B cell (primary cell): Measurements from ENCODE around the gene ARHGAP15. TPM values are rescaled to one million over a fixed set of nuclear protein-coding genes. Genes with fewer than 3 reads are reported as not detected.

ENCODE experiments used
- ATAC-seq: fragments of 200-7000 bp; cut with Tn5 transposase; one replicate; pipeline ENCODE4 v1.10.0; 2021; ENCODE audit warnings: low read depth, mild to moderate bottlenecking, moderate number of reproducible peaks, moderate library complexity
- CTCF ChIA-PET: fragments of 350-600 bp; sonication (Branson Sonifier 250); formaldehyde crosslinking; loops from one replicate; lab custom pipeline; 2021; ENCODE audit warnings: antibody characterized with exemption, inconsistent platforms; lab: Charles Lee
- POLR2A ChIA-PET: fragments of 350-600 bp; sonication (Branson Sonifier 250); formaldehyde crosslinking; loops from one replicate; lab custom pipeline; 2021; ENCODE audit warnings: antibody characterized with exemption; lab: Charles Lee
- DNase-seq: peaks from one replicate; pipeline ENCODE4 v3.0.0; 2013
- H2AFZ ChIP-seq: 2 replicates; pipeline ENCODE4 v1.6.1; 2012; ENCODE audit warnings: mild to moderate bottlenecking, low read depth, low read length; ENCODE audit not compliant: insufficient read depth, poor library complexity, severe bottlenecking
- H3K27ac ChIP-seq, 2 donors: 1 replicate in 1 of 2; 2 replicates in 1 of 2; pipeline ENCODE4 v1.5.1; 2012 to 2013; ENCODE audit warnings: low read length in 2 of 2, mild to moderate bottlenecking in 2 of 2, moderate library complexity in 1 of 2
- H3K27me3 ChIP-seq, 4 experiments: fragments of 200-600 bp in 1 of 4; sonication (generic) in 1 of 4; replicated peaks in 1 of 4; 1 replicate in 2 of 4; 2 replicates in 2 of 4; pipeline versions ENCODE4 v1.6.1 to v1.7.0; 2013 to 2016; ENCODE audit warnings: low read length in 3 of 4, mild to moderate bottlenecking in 2 of 4, mixed read lengths in 1 of 4, moderate library complexity in 1 of 4; ENCODE audit not compliant: insufficient read depth in 4 of 4, control insufficient read depth in 3 of 4; ENCODE audit errors: control extremely low read depth in 1 of 4
- H3K36me3 ChIP-seq, 2 experiments: replicated peaks in 1 of 2; 1 replicate in 1 of 2; 2 replicates in 1 of 2; pipeline versions ENCODE4 v1.6.1 to v1.7.1; 2013; ENCODE audit warnings: low read length in 1 of 2; ENCODE audit not compliant: insufficient read depth in 2 of 2, control insufficient read depth in 1 of 2; ENCODE audit errors: control extremely low read depth in 1 of 2, extremely low read depth in 1 of 2
- H3K4me1 ChIP-seq, 2 donors: fragments of 200-600 bp in 1 of 2; sonication (generic) in 1 of 2; 1 replicate in 1 of 2; 2 replicates in 1 of 2; pipeline versions ENCODE4 v1.5.1 to v1.6.1; 2013 to 2017; ENCODE audit warnings: low read length in 2 of 2; ENCODE audit not compliant: control insufficient read depth in 2 of 2, insufficient read depth in 2 of 2
- H3K4me2 ChIP-seq: replicated peaks from 2 replicates; pipeline ENCODE3; 2012; ENCODE audit warnings: mild to moderate bottlenecking, low read depth, low read length; ENCODE audit not compliant: poor library complexity, severe bottlenecking
- H3K4me3 ChIP-seq, 5 experiments: fragments of 200-600 bp in 1 of 5; sonication (generic) in 1 of 5; 1 replicate in 3 of 5; 2 replicates in 2 of 5; pipeline versions ENCODE4 v1.5.1 to v1.7.0; 2011 to 2016; ENCODE audit warnings: low read length in 4 of 5, mild to moderate bottlenecking in 4 of 5, low read depth in 2 of 5, control low read depth in 1 of 5, moderate library complexity in 1 of 5; ENCODE audit not compliant: insufficient read depth in 1 of 5; ENCODE audit errors: control extremely low read depth in 1 of 5, extremely low read depth in 1 of 5
- H3K79me2 ChIP-seq: fragments of 200-600 bp; sonication (generic); one replicate; pipeline ENCODE4 v1.6.0; 2016; ENCODE audit warnings: low read length; ENCODE audit not compliant: control insufficient read depth, insufficient read depth
- H3K9ac ChIP-seq: fragments of 200-600 bp; sonication (generic); 2 replicates; pipeline ENCODE4 v1.6.1; 2017; ENCODE audit warnings: mild to moderate bottlenecking, low read length, moderate library complexity
- H3K9me3 ChIP-seq, 3 donors: one replicate each; pipeline versions ENCODE4 v1.6.1 to v1.7.1; 2013; ENCODE audit warnings: low read length in 2 of 3; ENCODE audit not compliant: control insufficient read depth in 2 of 3, insufficient read depth in 1 of 3; ENCODE audit errors: control extremely low read depth in 1 of 3
- H4K20me1 ChIP-seq: 2 replicates; pipeline ENCODE4 v1.6.0; 2012; ENCODE audit warnings: mild to moderate bottlenecking, low read length; ENCODE audit not compliant: insufficient read depth, control insufficient read depth, poor library complexity, severe bottlenecking
- H3K27ac Mint-ChIP-seq: one replicate; pipeline ENCODE4 v1.8.0; 2021; ENCODE audit warnings: mixed read lengths
- H3K27me3 Mint-ChIP-seq: one replicate; pipeline ENCODE4 v1.8.0; 2021; ENCODE audit warnings: mixed read lengths
- H3K4me1 Mint-ChIP-seq: one replicate; pipeline ENCODE4 v1.8.0; 2021; ENCODE audit warnings: mixed read lengths
- H3K4me3 Mint-ChIP-seq: one replicate; pipeline ENCODE4 v1.8.0; 2021; ENCODE audit warnings: mixed read lengths
- H3K9me3 Mint-ChIP-seq: one replicate; pipeline ENCODE4 v1.8.0; 2022; ENCODE audit warnings: mixed read lengths; ENCODE audit not compliant: insufficient read depth
- EZH2 ChIP-seq: IDR thresholded peaks from 2 replicates; pipeline ENCODE4 v1.6.1; 2012; ENCODE audit warnings: borderline replicate concordance, low read depth, mild to moderate bottlenecking, moderate library complexity, low read length; ENCODE audit not compliant: insufficient read depth, poor library complexity, severe bottlenecking
- WGBS: methylation state at CpG from one replicate; pipeline ENCODE4 v1.1.5; 2013; ENCODE audit warnings: missing lambda C conversion rate; ENCODE audit not compliant: insufficient coverage; 5-methylcytosine and 5-hydroxymethylcytosine counted together
- intact Hi-C: fragments of 100-400 bp; cut with micrococcal nuclease; formaldehyde crosslinking; loops from one replicate; pipeline ENCODE4 v1.10.0; 2022
- polyA plus RNA-seq: library from polyadenylated mRNA; depleted of rRNA; stranded (reverse); fragments of >200 nt; gene quantifications from 2 replicates; pipeline ENCODE4 v1.2.3, GENCODE V29; 2012
- total RNA-seq, 2 donors: library from RNA; stranded (reverse); fragments of 120-200 nt in 1 of 2; gene quantifications; 1 replicate in 1 of 2; 2 replicates in 1 of 2; pipeline versions ENCODE4 v1.2.3 to v1.2.4, GENCODE V29; 2013 to 2022
- TF ChIP-seq, protein P1 (sequence below): fragments of 200-600 bp; IDR thresholded peaks from one replicate; pipeline ENCODE4 v1.8.0; 2022; ENCODE audit warnings: antibody characterized with exemption, mild to moderate bottlenecking

ARHGAP15 gene
- total and polyA plus RNA-seq, 2 donors (not counting 1 experiment from before 2014, with no cell fraction given) = 58.6 to 187 TPM

DNA sequence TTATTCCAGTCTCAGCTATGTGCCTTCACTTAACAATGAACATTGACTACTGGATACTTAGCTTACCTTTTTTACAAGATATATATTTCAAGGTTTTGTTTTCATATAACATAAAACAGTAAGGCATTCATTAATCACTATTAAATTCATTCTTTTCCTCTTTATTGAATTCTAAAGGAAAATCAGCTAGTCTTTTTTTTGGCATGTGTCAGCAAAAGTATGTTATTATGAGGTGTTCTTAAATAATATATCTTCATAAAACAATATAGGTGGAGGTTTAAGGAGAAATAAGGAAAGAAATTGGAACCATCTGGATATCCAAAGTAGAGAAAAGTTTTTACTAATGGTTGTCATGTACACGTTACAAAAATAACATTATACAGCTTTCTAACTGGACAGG is 472.6 kb downstream of the ARHGAP15 start:
- Mint-ChIP-seq H3K4me1 (peaks cover 2% of the 10 kb centered on the region), H3K27me3 (no peaks in the 10 kb centered on the region), H3K4me3 (no peak overlapping the region), H3K27ac (no peak overlapping the region), H3K9me3 (no peaks in the 10 kb centered on the region)
- Histone ChIP-seq H2AFZ (no peak overlapping the region), H3K4me1 (no peaks in the 10 kb centered on the region), H3K36me3 (peaks cover 5 to 22% of the 10 kb centered on the region in 2 experiments), H3K4me2 (no peak overlapping the region), H3K9me3 (no peaks in the 10 kb centered on the region), H3K4me3 (no peak overlapping the region), H3K27ac (no peak overlapping the region), H3K27me3 (no peaks in the 10 kb centered on the region), H3K9ac (no peak overlapping the region), H4K20me1 (no peaks in the 10 kb centered on the region), H3K79me2 (no peaks in the 10 kb centered on the region)
- DNase-seq (no peak), ATAC-seq (no peak)
- no peak for TF ChIP-seq EZH2
- TF ChIP-seq, protein P1, sequence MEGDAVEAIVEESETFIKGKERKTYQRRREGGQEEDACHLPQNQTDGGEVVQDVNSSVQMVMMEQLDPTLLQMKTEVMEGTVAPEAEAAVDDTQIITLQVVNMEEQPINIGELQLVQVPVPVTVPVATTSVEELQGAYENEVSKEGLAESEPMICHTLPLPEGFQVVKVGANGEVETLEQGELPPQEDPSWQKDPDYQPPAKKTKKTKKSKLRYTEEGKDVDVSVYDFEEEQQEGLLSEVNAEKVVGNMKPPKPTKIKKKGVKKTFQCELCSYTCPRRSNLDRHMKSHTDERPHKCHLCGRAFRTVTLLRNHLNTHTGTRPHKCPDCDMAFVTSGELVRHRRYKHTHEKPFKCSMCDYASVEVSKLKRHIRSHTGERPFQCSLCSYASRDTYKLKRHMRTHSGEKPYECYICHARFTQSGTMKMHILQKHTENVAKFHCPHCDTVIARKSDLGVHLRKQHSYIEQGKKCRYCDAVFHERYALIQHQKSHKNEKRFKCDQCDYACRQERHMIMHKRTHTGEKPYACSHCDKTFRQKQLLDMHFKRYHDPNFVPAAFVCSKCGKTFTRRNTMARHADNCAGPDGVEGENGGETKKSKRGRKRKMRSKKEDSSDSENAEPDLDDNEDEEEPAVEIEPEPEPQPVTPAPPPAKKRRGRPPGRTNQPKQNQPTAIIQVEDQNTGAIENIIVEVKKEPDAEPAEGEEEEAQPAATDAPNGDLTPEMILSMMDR = no peak
- CTCF ChIA-PET = no interaction called here
- POLR2A ChIA-PET = no interaction called here
- intact Hi-C loops = no loop called here
- no CpG with 5 or more reads among the region's 1 CpG for WGBS

DNA sequence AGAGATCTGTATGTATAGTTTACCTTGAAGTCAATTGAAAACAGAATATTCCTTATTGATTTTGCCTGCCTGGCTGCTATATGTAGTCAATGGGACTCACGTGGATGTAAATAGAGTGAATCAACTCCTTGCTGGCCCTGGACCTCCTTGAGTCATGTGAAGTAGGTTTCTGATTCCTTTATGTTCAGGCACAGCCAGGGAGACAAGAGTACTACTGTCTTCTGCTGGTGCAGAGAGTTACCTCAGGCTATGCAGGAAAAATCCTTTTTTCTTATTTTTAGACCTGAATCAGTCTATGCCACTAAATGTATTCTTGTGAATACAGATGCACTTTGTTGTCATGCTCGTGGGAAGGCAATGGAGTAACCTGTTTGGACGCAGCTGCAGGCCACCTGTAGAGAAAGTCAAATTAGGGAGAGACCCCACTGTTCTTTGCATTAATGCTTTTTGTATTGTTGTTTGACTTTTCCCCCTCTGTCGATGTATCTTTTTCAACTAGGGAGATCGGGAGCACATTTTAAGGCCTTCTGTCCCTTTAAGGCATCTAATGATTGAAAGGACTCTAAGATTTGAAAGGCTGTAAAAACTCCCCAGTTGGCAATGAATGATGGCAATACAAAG is 473.9 kb downstream of the ARHGAP15 start:
- no peak for TF ChIP-seq EZH2
- TF ChIP-seq, protein P1 = no peak
- H3K79me2 ChIP-seq = no peaks in the 10 kb centered on the region
- H3K27ac Mint-ChIP-seq = no peak overlapping the region
- H3K27me3 Mint-ChIP-seq = no peaks in the 10 kb centered on the region
- no peak overlapping the region for H3K4me2 ChIP-seq
- H3K9ac ChIP-seq = no peak overlapping the region
- POLR2A ChIA-PET = no interaction called here
- no peak overlapping the region for H3K27ac ChIP-seq
- CTCF ChIA-PET = no interaction called here
- no peaks in the 10 kb centered on the region for H3K9me3 ChIP-seq
- H4K20me1 ChIP-seq = peaks cover 6% of the 10 kb centered on the region
- H3K9me3 Mint-ChIP-seq = no peaks in the 10 kb centered on the region
- H3K4me1 Mint-ChIP-seq = peaks cover 2% of the 10 kb centered on the region
- intact Hi-C loops = no loop called here
- H2AFZ ChIP-seq = no peak overlapping the region
- peaks cover 4 to 28% of the 10 kb centered on the region in 2 experiments for H3K36me3 ChIP-seq
- ATAC-seq (no peak), DNase-seq (no peak)
- WGBS = 54% methylated on average over 3 of the region's 5 CpGs
- no peak overlapping the region for H3K4me3 Mint-ChIP-seq
- no peaks in the 10 kb centered on the region for H3K4me1 ChIP-seq
- H3K27me3 ChIP-seq = no peaks in the 10 kb centered on the region
- H3K4me3 ChIP-seq = no peak overlapping the region
